ENCODE results near the gene DCTD. TPM values are rescaled to one million over a fixed set of nuclear protein-coding genes. Genes with fewer than 3 reads are reported as not detected.

The DCTD gene
- total and polyA plus RNA-seq, 2 of the 13 experiments (the other 11 are each of a cell fraction or from before 2014, with no cell fraction given): 85.1 to 95.3 TPM

- TF ChIP-seq, protein P1, sequence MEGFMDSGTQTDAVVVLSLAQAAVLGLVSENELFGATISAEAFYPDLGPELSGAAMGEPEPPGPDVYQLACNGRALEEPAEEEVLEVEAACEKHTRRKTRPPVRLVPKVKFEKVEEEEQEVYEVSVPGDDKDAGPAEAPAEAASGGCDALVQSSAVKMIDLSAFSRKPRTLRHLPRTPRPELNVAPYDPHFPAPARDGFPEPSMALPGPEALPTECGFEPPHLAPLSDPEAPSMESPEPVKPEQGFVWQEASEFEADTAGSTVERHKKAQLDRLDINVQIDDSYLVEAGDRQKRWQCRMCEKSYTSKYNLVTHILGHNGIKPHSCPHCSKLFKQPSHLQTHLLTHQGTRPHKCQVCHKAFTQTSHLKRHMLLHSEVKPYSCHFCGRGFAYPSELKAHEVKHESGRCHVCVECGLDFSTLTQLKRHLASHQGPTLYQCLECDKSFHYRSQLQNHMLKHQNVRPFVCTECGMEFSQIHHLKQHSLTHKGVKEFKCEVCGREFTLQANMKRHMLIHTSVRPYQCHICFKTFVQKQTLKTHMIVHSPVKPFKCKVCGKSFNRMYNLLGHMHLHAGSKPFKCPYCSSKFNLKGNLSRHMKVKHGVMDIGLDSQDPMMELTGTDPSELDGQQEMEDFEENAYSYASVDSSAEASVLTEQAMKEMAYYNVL (CRISPR knock-in tag; IDR thresholded peaks at IDR 0.05; ENCODE audit: borderline replicate concordance): no peak
- TF ChIP-seq ARHGAP35 (CRISPR knock-in tag; IDR thresholded peaks at IDR 0.05; ENCODE audit: borderline replicate concordance): no peak
- no peak for TF ChIP-seq PCBP1 (IDR thresholded peaks at IDR 0.05; ENCODE audit: borderline replicate concordance, low read depth, low read length)
- TF ChIP-seq TFDP1 (CRISPR knock-in tag; IDR thresholded peaks at IDR 0.05; ENCODE audit: borderline replicate concordance): no peak
- TF ChIP-seq, protein P2, sequence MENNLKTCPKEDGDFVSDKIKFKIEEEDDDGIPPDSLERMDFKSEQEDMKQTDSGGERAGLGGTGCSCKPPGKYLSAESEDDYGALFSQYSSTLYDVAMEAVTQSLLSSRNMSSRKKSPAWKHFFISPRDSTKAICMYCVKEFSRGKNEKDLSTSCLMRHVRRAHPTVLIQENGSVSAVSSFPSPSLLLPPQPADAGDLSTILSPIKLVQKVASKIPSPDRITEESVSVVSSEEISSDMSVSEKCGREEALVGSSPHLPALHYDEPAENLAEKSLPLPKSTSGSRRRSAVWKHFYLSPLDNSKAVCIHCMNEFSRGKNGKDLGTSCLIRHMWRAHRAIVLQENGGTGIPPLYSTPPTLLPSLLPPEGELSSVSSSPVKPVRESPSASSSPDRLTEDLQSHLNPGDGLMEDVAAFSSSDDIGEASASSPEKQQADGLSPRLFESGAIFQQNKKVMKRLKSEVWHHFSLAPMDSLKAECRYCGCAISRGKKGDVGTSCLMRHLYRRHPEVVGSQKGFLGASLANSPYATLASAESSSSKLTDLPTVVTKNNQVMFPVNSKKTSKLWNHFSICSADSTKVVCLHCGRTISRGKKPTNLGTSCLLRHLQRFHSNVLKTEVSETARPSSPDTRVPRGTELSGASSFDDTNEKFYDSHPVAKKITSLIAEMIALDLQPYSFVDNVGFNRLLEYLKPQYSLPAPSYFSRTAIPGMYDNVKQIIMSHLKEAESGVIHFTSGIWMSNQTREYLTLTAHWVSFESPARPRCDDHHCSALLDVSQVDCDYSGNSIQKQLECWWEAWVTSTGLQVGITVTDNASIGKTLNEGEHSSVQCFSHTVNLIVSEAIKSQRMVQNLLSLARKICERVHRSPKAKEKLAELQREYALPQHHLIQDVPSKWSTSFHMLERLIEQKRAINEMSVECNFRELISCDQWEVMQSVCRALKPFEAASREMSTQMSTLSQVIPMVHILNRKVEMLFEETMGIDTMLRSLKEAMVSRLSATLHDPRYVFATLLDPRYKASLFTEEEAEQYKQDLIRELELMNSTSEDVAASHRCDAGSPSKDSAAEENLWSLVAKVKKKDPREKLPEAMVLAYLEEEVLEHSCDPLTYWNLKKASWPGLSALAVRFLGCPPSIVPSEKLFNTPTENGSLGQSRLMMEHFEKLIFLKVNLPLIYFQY (CRISPR knock-in tag; IDR thresholded peaks at IDR 0.05; ENCODE audit: borderline replicate concordance): no peak
- no peak for TF ChIP-seq BRCA1 (CRISPR knock-in tag; IDR thresholded peaks at IDR 0.05)
- TF ChIP-seq, protein P3, sequence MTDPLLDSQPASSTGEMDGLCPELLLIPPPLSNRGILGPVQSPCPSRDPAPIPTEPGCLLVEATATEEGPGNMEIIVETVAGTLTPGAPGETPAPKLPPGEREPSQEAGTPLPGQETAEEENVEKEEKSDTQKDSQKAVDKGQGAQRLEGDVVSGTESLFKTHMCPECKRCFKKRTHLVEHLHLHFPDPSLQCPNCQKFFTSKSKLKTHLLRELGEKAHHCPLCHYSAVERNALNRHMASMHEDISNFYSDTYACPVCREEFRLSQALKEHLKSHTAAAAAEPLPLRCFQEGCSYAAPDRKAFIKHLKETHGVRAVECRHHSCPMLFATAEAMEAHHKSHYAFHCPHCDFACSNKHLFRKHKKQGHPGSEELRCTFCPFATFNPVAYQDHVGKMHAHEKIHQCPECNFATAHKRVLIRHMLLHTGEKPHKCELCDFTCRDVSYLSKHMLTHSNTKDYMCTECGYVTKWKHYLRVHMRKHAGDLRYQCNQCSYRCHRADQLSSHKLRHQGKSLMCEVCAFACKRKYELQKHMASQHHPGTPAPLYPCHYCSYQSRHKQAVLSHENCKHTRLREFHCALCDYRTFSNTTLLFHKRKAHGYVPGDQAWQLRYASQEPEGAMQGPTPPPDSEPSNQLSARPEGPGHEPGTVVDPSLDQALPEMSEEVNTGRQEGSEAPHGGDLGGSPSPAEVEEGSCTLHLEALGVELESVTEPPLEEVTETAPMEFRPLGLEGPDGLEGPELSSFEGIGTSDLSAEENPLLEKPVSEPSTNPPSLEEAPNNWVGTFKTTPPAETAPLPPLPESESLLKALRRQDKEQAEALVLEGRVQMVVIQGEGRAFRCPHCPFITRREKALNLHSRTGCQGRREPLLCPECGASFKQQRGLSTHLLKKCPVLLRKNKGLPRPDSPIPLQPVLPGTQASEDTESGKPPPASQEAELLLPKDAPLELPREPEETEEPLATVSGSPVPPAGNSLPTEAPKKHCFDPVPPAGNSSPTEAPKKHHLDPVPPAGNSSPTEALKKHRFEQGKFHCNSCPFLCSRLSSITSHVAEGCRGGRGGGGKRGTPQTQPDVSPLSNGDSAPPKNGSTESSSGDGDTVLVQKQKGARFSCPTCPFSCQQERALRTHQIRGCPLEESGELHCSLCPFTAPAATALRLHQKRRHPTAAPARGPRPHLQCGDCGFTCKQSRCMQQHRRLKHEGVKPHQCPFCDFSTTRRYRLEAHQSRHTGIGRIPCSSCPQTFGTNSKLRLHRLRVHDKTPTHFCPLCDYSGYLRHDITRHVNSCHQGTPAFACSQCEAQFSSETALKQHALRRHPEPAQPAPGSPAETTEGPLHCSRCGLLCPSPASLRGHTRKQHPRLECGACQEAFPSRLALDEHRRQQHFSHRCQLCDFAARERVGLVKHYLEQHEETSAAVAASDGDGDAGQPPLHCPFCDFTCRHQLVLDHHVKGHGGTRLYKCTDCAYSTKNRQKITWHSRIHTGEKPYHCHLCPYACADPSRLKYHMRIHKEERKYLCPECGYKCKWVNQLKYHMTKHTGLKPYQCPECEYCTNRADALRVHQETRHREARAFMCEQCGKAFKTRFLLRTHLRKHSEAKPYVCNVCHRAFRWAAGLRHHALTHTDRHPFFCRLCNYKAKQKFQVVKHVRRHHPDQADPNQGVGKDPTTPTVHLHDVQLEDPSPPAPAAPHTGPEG (CRISPR knock-in tag; IDR thresholded peaks at IDR 0.05): no peak
- no peak for TF ChIP-seq ZNF703 (CRISPR knock-in tag; IDR thresholded peaks at IDR 0.05; ENCODE audit: borderline replicate concordance)
Observed at GRCh38 chr4:182858711-182859110, 58.5 kb downstream of the DCTD start (continued).

Data from HepG2 (cell line).